Dedifferentiated amniotic fluid mesenchymal stem cell (primary cell): Measurements from ENCODE around the gene FNDC3B.
A peak's percentile ranks its signal among the peaks of the same experiment; 100 is the strongest.

Experiments
- DNase-seq: peaks from one replicate; pipeline ENCODE4 v3.0.0-alpha.2; 2016; ENCODE audit errors: extremely low spot score

FNDC3B gene

DNA sequence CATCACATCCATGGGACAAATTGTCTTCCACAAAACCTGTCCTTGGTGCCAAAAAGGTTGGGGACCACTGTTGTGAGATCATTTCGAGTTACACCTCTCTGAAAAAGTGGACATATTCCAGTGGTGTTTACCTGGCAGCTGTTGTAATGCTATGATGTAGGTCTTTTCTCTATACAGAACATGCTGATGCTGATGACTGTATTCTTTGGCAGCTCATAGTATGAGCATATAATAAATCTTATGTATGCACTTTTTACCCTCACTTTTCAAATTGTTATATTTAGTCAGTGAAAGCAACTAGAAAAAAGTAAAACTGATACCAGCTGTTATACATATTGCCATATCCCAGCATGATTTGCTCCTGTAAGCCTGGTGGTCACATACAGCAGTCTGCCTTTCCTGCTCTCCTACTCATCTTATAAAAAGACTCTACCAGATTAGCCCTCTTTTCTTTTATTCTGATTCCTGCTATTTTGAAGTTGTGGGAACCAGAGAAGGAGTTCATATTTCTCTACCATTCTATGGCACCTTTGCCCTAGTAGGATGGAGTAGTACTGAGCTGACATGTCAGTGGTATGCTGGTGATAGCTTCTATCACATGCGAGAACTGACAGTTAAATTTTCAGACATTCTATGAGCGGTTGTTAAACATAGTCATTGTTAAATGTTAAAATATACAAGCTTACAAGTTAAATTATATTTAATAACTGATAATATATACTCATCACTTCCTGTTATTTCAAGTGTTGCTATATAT, 128.7 kb downstream of the FNDC3B start:
- no peak for DNase-seq

DNA sequence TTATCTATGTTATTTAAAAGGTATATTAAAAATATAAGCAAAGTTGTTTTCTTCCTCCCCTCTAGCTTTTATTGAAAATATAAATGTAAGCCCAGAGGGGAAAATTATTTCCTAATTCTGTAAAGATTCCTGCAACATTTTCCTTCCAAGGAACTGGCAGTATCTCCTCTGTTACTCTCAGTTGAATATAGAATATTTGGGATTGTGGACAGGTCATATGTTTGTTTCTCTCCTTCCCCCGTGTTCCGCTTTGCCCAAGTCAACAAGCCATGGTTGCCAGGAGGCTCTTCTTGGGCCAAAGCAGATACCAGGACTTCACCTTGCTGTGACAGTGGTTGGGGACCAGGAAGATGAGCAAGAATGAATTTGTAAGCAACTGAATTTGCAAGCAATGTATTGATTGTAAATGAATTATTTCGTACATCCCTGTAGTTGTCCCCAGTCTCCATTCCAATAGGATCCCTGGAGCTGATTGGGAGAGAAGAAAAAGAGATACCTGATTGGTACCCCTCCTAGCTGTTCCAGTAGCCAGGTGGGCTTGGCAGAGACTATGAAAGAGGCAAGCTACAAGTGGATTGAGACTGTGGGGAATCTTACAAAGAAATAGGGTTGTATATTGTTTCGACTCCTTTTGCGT, 130.8 kb downstream of the FNDC3B start:
- DNase-seq, result no peak

DNA sequence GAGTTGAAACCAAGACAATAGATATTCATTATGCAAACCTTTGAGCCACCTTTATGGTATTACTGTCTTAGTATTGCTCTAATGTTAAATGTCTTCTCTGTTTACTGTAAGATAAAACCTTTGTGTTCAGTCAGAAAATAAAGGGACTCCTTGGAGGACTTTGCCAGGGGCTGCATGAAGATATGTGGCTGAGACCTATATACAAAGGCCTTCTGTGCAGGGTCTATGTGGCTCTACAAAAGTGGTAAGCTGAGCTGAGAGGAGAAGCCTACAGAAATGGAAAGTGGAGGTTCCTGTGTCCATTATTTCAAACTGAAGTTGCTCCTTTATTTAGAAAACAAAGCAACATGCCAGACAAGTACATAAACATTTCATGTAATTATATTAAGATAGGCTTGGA, 131.5 kb downstream of the FNDC3B start:
- no peak for DNase-seq

DNA sequence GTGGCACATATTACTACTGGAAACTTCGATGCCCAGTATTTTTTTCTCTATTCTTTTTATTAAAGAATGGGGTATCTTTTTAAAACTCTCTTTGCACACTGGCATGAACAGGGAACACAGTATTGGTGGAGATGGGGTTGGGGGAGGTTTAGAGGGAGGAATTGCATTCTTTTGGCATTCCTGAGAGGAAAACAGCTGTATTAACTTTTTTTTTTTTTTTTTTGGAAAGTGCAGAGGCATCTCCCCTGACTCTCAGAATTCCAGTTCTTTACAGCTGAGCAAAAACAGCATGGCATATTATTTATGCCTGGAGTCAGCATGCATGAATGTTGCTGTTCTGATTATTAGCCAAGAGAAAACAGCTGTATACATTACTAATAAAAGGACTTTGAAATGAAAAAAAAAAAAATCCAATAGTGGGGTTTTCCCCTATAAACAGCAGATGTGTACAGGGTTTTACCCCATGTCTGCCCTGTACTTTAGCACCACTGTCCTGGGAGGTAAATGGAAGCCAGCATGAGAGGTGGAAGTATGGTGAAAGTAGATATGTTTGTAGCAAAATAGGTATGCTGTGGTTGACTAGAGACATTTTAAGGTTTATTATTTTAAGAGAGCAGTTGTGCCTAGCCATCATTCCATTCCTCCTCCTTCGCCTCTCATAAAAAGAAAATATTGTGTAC, 132.2 kb downstream of the FNDC3B start:
- DNase-seq, result no peak

DNA sequence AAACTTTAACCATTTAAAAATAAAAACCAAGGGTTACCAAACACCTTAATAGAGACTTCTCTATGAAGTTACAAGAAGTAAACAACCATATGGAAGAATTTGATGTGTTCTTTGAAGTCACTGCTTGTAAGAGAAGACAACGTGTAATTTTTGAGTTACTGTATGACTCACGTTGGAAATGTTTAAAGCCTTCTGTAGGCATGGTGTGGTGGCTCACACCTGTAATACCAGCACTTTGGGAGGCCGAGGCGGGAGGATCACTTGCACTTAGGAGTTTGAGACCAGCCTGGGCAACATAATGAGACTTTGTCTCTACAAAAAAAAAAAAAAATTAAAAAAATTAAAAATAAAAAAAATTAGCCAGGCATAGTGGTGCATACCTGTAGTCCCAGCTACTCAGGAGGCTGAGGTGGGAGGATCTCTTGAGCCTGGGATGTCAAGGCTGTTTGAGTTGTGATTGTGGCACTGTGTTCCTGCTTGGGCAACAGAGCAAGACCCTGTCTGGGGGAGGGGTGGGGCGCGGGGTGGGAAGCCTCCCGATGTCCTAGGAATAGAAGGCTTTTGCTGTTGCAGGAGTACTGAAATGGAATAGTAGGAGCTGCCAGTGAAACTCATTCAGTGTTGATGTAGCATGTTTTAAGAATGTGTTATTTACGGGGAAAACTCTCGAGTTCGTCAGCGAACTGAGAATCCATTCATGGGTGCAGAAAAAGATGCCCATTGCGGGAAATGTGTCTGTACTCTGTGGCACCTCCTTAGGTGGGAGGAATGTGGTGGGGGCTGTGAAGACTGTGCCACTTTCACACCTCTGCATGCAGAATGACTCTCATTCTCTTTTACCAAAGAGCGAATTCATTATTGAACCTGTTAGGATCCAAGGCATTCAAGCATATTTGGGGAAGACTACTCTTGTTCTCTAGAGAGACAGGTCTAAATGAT, 134.2 kb downstream of the FNDC3B start:
- DNase-seq, result no peak

DNA sequence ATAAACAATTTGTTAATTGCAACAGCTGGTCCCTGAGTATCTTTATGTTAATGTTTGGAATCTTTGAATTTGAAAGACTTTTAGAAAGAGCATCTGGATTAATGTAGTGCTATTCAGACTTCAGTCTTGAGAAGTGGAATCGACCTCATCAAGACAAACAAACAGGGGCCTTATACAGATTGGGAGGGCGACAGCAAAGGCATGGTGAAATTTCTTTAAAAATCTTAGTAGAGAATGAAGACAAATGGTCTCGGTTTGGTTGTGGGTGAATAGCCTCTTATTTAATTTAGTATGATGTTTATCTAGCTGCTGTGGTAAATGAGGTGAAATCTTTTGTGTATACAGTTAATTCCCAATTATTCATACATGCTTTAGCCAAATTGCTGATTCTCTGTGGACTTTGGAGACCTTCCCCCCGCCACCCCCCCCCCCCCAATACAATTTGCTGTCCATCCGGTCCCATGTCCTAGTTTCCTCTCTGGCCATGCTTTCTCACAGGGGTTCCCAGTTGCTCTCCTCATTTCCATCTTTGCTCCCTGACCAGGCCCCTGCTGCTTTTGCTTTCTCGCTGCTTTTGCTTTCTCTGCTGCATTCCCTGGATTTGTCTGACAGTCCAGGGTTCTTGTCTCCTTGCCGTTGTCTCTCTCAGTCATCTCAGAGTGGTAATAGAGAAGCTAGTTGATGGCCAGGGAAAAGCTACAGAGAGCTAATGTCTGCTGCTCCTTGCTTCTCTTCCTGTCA, 135.3 kb downstream of the FNDC3B start:
- no peak for DNase-seq

DNA sequence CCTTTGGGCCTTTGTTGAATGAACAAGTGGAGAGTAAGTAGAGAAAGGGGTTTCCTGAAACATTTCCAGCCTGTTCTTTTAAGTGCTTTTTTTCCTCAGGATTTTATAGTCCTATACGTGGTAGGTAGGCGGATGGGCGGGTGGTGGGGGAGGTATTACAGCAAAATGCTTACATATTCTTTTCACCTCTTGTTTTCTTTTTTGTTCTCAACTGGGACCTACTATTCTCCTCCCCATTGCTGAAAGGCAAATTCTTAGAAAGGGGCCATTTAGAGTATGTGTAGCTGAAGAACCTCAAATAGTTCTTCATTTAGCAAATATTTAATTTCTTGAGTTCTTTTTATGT, 135.8 kb downstream of the FNDC3B start:
- no peak for DNase-seq

DNA sequence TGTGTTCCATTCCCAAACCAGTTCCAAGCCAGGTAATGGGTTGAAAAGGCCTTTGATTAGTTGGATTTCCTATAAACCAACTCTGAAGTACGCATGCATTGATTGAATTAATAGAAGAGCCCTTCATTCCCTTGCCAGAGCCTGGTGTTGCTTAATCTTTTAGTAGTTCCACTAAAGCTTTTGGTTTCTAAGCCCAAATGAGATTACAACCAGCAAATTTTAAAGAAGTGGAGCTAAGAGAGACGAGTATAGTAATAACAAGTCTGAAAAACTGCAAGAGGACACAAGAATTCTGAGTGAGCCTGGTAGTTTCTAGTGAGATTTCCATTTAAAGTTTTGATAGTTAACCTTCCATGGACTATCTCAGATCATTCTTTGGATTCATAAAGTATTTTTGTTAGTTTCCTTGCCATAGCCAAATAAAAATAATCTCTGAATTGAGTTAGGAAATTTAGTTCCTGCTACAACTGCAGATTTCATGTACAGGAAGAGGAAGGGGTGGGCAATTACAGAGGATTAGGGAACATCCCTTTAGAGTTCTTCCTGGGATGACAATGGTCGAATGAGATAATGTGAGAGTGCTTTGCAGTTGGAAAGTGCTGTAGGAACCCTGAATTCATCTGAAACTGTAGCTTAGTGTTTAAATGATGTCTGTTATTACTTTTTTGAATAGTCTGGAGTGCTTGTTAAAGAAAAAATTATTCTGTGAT, 136.8 kb downstream of the FNDC3B start:
- no peak for DNase-seq

DNA sequence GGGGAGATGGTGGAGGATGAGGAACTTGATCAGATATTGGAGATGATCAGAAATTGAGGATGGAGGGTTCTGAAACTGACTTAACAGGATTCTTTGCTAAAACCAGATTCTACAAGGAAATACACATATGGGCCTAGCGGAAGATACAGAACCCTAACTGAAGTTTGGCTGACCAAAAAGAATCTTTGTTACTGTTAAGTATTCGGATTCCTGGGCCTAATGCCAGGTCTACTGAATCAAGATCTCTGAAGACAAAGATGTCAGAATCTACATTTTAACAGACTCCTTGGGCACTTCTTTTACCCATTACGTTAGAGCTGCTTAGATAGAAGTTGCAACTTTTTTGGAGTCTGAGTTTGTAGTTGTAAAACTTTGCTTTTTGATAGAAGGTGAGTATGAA, 137.7 kb downstream of the FNDC3B start:
- DNase-seq, result peak; percentile 52

DNA sequence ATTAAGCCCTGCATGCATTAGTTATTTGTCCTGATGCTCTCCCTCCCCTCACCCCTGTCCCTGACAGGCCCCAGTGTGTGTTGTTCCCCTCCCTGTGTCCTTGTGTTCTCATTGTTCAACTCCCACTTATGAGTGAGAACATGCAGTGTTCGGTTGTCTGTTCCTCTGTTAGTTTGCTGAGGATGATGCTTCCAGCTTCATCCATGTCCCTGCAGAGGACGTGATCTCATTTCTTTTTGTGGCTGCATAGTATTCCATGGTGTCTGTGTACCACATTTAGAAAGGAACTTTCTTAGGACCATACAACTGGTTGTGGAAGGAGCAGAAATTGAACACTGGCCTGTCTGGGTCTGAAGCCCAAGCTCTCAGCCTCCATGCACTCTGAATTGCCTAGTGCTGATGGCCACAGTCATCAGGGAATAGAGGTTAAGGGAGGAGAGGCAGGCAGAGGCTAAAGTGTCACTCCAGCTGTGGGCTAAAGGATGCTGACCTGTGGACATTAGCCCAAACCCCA, 138.5 kb downstream of the FNDC3B start:
- no peak for DNase-seq

DNA sequence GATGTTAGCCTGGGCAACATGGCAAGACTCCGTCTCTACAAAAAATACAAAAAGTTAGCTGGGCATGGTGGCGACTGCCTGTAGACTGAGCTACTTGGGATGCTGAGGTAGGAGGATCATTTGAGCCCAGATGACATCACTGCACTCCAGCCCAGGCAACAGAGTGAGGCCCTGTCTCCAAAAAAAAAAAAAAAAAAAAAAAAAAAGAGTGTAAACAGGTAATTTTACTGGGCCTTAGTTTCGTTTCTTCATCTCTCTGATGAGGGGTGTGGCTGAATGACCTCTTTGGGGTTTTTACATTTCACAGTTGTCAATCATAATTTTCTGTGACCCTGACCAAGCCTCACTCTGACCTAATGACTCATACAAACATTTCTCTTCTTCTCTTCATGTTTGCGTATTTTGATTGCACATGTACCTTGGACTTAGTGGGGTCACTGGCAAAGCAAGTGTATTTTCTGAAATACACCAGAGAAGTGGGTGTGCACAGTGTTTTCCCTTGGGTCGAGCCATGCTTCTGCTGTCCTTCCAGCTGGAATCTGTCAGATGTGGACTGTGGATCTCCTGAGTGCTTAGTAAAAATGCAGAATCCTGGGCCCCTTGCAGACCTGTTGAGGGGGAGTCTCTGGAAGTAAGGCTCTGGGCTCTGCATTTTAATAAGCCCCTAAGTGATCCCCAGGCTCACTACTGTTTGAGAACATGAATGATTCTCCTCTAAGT, 140.5 kb downstream of the FNDC3B start:
- DNase-seq, result no peak

DNA sequence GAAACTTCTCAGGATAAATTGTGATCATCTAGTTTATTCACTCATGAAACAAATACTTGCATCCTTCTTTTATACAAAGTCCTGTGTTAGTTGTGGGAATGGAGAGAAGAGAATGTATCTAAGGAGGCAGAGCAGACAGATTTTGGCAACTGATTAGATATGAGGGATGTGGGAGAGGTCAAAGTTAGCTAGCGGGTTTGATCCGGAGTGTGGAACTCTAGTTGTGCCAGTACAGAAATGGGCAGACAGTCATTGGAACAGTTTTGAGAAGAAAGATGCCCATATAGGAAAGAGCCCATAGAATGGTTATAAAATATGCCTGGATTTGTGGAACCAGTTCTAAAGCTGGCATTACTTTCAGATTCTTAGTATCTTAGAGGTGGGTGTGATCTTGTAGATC, 141.1 kb downstream of the FNDC3B start:
- DNase-seq, result no peak

DNA sequence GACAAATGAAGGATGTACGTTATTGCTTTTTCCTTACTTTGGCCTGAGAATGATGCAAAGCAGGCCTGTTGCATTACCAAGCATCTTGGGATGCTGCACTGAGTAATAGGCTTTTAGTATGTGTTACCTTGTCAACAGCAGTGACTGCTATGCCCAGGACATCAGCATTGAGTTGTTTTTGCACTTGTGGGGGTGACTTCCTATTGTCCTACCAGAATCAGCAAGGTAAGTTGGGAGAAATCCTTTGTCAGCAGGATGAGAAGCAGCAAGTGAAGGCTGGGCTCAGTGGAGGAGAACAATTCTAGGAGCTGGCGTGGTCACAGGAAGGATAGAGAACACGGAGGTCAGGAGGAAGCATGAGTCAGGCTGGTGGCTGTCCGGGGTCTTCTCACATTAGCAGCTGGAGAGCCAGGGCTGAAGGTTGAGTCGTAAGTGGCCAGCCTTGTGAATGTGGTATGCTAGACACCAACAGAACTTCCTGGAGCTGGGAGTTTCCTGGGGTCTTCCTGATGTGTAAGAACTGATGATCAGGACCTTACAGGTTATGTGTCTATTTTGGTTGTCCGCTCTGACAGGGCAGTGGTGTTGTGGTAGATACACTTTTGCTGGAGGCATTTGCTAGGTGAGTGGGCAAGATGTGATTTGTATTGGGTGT, 142.7 kb downstream of the FNDC3B start:
- no peak for DNase-seq

DNA sequence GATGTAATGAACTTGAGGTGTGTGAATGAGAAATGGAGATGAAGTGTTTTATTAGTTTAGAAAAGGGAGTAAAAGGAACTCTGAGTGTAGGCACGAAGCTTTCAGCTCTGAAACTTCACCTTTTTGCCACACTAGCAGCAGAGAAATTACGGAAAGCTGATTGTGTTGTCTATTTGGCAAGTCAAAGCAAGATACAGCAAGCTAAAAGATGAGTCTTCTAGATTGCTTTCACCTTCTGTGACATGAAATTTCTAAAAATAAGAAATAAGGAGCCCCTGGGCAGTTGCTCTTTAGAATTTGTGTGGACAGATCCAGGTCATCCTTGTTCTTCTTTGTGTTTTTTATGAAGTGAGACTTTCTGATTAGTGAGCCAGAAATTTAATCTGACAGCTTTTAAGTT, 143.4 kb downstream of the FNDC3B start:
- DNase-seq, result no peak

DNA sequence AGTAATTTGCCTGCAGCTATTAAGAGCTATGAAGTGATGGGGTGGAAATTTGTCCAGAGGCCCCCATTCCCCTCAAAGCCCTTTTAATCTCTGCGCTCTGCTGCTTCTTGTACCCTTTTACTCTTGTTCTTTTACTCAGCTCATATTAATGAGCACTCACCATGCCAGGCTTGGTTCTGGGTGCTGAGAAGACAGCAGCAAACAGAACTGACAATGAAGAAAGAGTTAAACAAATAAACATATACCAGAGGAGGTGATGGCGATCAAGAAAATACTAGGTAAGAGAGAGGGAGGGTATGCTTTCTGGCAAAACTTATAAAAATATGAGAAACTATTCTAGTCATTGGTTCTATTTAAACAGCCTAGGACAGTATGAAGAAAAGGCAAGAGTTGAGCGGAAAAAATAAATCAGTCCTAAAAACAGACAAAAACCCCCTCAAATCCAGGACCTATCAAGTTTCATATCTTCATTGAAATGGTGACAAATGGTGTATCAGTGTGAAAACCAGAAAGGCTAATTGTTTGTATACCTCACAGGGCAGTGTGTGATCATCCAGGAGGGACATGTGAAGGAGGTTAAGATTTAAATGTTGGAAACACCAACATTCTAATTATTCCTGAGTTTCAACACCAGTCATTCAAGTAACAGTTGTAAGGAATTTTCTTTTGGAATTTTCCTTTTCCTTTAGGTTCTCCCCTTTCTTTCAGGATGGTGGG, 144.9 kb downstream of the FNDC3B start:
- no peak for DNase-seq

DNA sequence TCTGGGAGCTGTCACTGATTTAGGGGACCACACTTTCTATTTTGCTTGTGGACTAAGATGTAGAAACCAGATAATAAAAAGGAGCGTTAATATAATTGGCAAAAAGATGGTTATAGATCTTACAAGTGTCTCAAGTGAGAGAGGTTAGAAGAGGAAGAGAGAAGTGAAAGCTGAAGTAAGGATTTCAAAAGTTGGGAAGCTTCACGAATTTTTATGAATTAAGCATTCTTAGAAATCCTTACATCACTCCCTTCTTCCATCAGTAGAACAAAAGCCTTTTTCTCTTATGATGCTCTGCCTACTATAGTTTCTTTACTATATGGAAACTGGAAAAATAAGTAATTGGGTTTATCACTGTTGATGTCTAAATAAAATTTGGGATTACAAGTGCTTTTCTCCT, 146.5 kb downstream of the FNDC3B start:
- DNase-seq, result no peak

DNA sequence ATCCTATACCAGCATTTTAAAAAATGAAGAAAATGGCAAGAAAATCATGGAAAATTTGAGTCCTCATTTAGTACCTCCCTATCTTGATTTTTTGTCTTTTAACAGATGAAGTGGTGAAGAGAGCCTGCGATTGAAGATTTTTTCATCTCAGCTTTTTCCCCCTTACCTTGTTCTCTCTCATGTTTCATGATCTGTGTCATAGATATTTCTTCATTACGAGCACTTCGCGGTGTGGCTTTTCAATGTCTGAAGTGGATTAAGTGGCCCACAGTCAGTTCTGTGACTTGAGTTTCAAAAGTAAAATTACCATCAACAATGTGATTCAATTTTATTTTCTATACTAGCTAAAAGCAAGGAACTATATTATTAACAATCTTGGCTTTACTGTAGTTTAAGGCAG, 147.2 kb downstream of the FNDC3B start:
- no peak for DNase-seq

DNA sequence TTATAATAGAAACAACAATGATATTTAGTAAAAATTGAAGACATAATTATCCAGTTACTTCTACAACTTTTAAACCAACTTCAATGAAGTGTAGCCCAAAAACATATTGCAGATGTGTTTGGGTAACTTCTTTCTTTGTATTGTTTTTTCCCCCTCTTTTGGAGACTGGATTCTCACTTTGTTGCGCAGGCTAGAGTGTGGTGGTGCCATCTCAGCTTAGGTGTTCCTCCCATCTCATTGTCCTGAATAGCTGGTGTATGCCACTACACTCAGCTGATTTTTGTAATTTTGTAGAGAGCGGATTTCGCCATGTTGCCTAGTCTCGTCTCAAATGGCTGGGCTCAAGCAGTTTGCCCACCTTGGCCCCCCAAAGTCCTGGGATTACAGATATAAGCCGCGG, 148.1 kb downstream of the FNDC3B start:
- DNase-seq, result no peak

DNA sequence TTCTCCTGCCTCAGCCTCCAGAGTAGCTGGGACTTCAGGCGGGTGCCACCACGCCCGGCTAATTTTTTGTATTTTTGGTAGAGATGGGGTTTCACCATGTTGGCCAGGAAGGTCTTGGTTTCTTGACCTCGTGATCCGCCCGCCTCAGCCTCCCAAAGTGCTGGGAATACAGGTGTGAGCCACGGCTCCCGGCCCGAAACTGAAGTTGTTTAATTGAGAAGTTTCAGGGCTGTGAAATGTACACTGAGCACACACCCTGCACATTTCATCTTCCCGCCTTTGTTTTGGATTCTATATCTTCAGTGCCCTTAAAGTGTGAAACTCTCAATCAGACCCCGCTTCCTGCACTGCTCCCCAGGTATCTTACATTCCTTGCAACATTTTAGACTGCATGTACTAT, 149.1 kb downstream of the FNDC3B start:
- DNase-seq, result no peak
